Osteoblast (primary cell): ENCODE data around the gene WWOX. TPM values are rescaled to one million over a fixed set of nuclear protein-coding genes. Genes with fewer than 3 reads are reported as not detected.

Experiments used
- DNase-seq: peaks from one replicate; pipeline ENCODE4 v3.0.0; 2011; ENCODE audit warnings: low spot score, mixed read lengths; ENCODE audit not compliant: insufficient read length; ENCODE audit errors: missing footprints
- H2AFZ ChIP-seq: 2 replicates; pipeline ENCODE4 v1.6.0; 2011; ENCODE audit warnings: mild to moderate bottlenecking, low read length
- H3K27ac ChIP-seq: 2 replicates; pipeline ENCODE4 v1.5.1; 2011; ENCODE audit warnings: mild to moderate bottlenecking, low read depth, low read length, moderate library complexity
- H3K27me3 ChIP-seq: 2 replicates; pipeline ENCODE4 v1.6.0; 2012; ENCODE audit warnings: mild to moderate bottlenecking, control low read depth, inconsistent platforms, low read length, moderate library complexity; ENCODE audit not compliant: insufficient read depth
- H3K36me3 ChIP-seq: 2 replicates; pipeline ENCODE4 v1.5.1; 2011; ENCODE audit warnings: mild to moderate bottlenecking, low read length, control low read depth, moderate library complexity; ENCODE audit not compliant: insufficient read depth
- H3K4me1 ChIP-seq: 2 replicates; pipeline ENCODE4 v1.5.1; 2011; ENCODE audit warnings: mild to moderate bottlenecking, low read length, control low read depth, moderate library complexity; ENCODE audit not compliant: insufficient read depth
- H3K4me2 ChIP-seq: 2 replicates; pipeline ENCODE4 v1.6.0; 2011; ENCODE audit warnings: mild to moderate bottlenecking, low read length; ENCODE audit not compliant: insufficient read depth
- H3K4me3 ChIP-seq: fragments of 200-600 bp; sonication (generic); 3 replicates; pipeline ENCODE4 v1.5.1; 2012; ENCODE audit warnings: mild to moderate bottlenecking, low read length, inconsistent platforms; ENCODE audit not compliant: insufficient read depth
- H3K79me2 ChIP-seq: 2 replicates; pipeline ENCODE4 v1.6.0; 2012; ENCODE audit warnings: mild to moderate bottlenecking, low read length, control low read depth, inconsistent platforms; ENCODE audit not compliant: insufficient read depth
- H3K9me3 ChIP-seq: 2 replicates; pipeline ENCODE4 v1.5.1; 2011; ENCODE audit warnings: low read depth, low read length, control low read depth
- H4K20me1 ChIP-seq: 2 replicates; pipeline ENCODE4 v1.6.0; 2012; ENCODE audit warnings: mild to moderate bottlenecking, low read length, control low read depth; ENCODE audit not compliant: insufficient read depth
- CTCF ChIP-seq: IDR thresholded peaks from 2 replicates; pipeline ENCODE4 v1.5.1; 2011; ENCODE audit warnings: mild to moderate bottlenecking, low read depth, low read length, moderate library complexity; ENCODE audit errors: extremely low read depth
- total RNA-seq: library from RNA; depleted of rRNA; stranded (reverse); fragments of >200 nt; gene quantifications from 2 replicates; pipeline ENCODE4 v1.2.3, GENCODE V29; 2012

WWOX gene
- total RNA-seq, 1 donor = 23.9 TPM

GRCh38 chr16:79107301-79107700, 1007.8 kb downstream of the WWOX start:
- TF ChIP-seq CTCF = no peak
- Histone ChIP-seq H3K9me3 (no peaks in the 10 kb centered on the region), H3K36me3 (no peaks in the 10 kb centered on the region), H3K4me1 (no peaks in the 10 kb centered on the region), H4K20me1 (no peaks in the 10 kb centered on the region), H3K79me2 (no peaks in the 10 kb centered on the region), H3K27me3 (no peaks in the 10 kb centered on the region), H3K27ac (no peak overlapping the region), H3K4me3 (no peak overlapping the region), H3K4me2 (no peak overlapping the region), H2AFZ (no peak overlapping the region)
- no peak for DNase-seq

GRCh38 chr16:79109771-79110170, 1010.3 kb downstream of the WWOX start:
- H3K79me2 ChIP-seq = no peaks in the 10 kb centered on the region
- H3K27me3 ChIP-seq = no peaks in the 10 kb centered on the region
- H3K27ac ChIP-seq = no peak overlapping the region
- no peak overlapping the region for H3K4me2 ChIP-seq
- DNase-seq = no peak
- H3K4me3 ChIP-seq = no peak overlapping the region
- H4K20me1 ChIP-seq = no peaks in the 10 kb centered on the region
- H3K36me3 ChIP-seq = no peaks in the 10 kb centered on the region
- no peaks in the 10 kb centered on the region for H3K9me3 ChIP-seq
- TF ChIP-seq CTCF = no peak
- H2AFZ ChIP-seq = no peak overlapping the region
- H3K4me1 ChIP-seq = no peaks in the 10 kb centered on the region

- TF ChIP-seq CTCF = no peak
- Histone ChIP-seq H3K9me3 (no peaks in the 10 kb centered on the region), H3K36me3 (no peaks in the 10 kb centered on the region), H3K79me2 (no peaks in the 10 kb centered on the region), H3K27ac (no peak overlapping the region), H3K4me1 (no peaks in the 10 kb centered on the region), H2AFZ (no peak overlapping the region), H3K4me2 (no peak overlapping the region), H3K4me3 (no peak overlapping the region), H3K27me3 (no peaks in the 10 kb centered on the region), H4K20me1 (no peaks in the 10 kb centered on the region)
- no peak for DNase-seq
Observed at GRCh38 chr16:79110242-79110641, 1010.8 kb downstream of the WWOX start.

- Histone ChIP-seq H3K4me1 (no peaks in the 10 kb centered on the region), H2AFZ (no peak overlapping the region), H3K9me3 (no peaks in the 10 kb centered on the region), H4K20me1 (no peaks in the 10 kb centered on the region), H3K27me3 (no peaks in the 10 kb centered on the region), H3K36me3 (no peaks in the 10 kb centered on the region), H3K27ac (no peak overlapping the region), H3K4me3 (no peak overlapping the region), H3K79me2 (no peaks in the 10 kb centered on the region), H3K4me2 (no peak overlapping the region)
- TF ChIP-seq CTCF = no peak
- DNase-seq = no peak
Observed at GRCh38 chr16:79110953-79111352, 1011.5 kb downstream of the WWOX start.
